Hippocampal formation (tissue), 2 donors: ENCODE data around the gene SAPCD2.

Experiments used
- DNase-seq, 2 donors: peaks; one replicate each; lab custom pipeline; 2025; lab: John Stamatoyannopoulos, UW

Gene SAPCD2

DNA sequence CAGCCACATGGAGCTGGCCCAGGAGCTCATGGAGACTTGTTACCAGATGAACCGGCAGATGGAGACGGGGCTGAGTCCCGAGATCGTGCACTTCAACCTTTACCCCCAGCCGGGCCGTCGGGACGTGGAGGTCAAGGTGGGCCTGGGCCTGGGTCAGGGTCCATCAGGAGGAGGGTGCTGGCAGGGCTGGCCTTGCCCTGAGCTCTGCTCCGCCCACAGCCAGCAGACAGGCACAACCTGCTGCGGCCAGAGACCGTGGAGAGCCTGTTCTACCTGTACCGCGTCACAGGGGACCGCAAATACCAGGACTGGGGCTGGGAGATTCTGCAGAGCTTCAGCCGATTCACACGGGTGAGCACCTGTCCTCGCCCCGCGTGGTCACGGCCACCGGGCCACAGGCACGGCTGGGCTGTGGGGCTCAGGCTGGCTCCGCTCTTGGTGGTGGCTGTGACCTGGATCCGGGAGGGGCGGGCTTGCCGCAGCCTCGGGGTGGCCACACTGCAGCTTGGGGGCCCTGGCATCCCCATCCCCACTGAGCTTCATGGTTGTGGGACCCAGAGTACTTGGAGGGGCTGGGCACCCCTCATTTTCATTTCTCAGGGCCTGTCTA, 37.1 kb upstream of the SAPCD2 start:
- DNase-seq: no peak

DNA sequence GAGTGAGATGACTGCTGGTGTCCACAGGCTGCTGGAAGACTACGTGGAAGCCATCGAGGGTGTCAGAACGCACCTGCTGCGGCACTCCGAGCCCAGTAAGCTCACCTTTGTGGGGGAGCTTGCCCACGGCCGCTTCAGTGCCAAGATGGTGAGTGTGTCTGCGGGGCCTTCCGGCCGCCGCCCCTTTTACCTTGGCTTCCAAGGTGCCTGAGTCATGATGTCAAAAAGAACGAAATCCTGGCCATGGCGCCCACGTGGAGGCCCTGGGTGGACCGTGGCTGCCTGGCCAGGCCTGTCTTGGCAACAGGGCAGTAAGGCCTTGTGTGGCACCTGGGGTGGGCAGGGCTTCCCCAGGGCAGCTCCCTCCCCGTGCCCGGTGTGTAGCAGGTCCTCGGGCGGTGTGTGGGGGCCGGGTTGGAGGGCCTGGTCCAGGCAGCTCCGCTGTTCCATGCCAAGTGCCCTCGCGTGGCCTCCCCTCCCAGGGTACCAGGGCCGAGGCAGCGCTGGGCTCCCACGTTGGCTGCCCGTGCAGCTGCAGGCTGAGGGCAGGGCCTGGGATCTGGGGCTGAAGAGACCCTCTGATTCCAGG, 36.4 kb upstream of the SAPCD2 start:
- no peak for DNase-seq

- no peak for DNase-seq
These were observed 35.7 kb upstream of the SAPCD2 start for GRCh38 chr9:137105814-137106661.

DNA sequence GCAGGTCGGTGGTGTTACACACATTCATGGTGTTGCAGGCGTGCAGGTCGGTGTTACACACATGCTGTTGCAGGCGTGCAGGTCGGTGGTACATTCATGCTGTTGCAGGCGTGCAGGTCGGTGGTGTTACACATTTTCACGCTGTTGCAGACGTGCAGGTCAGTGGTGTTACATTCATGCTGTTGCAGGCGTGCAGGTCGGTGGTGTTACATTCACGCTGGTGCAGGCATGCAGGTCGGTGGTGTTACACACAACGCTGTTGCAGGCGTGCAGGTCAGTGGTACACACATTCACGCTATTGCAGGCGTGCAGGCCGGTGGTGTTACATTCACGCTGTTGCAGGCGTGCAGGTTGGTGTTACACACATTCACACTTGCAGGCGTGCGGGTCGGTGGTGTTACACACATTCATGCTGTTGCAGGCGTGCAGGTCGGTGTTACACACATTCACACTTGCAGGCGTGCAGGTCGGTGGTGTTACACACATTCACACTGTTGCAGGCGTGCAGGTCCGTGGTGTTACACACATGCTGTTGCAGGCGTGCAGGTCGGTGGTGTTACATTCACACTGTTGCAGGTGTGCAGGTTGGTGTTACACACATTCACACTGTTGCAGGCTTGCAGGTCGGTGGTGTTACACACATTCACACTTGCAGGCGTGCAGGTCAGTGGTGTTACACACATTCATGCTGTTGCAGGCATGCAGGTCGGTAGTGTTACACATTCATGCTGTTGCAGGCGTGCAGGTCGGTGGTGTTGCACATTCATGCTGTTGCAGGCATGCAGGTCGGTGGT, 33.0 kb upstream of the SAPCD2 start:
- no peak for DNase-seq

- no peak for DNase-seq
These were observed 28.9 kb upstream of the SAPCD2 start for GRCh38 chr9:137099231-137099630.

DNA sequence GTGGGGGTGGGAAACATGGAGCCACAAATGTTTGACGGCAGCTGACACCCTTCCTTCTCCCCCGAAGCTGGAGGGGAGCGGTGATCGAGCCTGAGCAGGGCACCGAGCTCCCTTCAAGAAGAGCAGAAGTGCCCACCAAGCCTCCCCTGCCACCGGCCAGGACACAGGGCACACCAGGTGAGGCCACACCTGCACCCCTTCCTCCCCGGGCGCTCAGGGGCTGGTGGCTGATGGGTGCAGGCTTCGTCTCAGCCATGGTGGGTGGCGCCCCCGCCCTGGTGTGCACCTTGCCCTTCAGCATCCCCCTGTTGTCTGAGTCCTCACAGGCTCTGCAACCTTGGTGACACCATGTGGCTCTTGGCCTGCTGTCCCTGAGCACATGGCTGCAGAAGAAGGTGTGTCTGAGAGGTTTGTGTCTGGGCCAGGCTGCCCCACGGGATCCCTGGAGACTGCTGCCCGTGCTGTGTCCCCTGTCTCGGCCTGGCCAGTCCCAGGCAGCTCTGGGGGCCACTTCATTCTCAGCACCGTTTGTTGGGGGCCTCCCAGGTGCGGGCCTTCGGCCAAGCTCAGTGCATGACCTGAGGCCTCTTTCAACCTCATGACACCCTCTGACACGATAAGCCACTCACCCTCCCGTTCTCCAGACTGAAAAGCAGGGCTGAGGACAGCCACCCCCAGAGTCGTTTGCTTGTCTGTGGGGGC, 27.6 kb upstream of the SAPCD2 start:
- no peak for DNase-seq

- no peak for DNase-seq
These were observed 26.6 kb upstream of the SAPCD2 start for GRCh38 chr9:137096785-137097546.

DNA sequence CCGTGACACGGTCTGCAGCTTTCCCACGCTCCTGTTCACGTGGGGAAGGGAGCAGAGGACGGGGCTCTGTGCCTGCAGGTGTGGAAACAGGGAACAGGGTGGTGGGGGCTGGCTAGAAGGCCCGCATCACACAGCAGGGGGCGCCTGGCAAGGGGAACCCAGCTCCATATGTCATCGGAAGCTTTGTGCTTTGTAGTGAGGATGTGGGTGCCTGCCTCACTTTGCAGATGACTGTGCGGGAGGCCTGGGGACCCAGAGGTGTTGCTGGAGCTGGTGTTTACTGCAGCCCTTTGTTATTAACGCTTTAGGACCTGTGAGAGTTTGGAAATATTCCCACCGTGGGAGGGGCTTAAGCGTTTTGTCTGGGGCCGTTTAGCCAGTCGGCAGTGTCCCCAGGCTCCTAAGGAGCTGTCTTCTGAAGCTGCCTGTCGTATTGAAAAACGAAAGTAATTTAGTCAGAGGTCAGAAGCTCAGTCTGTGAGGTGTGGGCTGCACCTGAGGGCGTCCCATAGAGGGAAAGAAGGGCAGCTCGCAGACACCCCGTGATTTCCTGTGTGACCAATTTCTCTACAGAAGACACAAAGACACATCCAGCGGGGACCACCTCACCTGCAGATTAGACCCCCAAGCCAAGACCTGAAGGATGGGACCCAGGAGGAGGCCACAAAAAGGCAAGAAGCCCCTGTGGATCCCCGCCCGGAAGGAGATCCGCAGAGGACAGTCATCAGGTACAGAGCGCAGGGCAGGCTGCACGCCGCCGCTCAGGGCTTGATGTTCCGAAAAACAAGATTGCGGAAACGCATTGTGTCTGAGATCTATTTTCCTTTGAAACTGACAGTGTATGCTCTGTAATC, 25.5 kb upstream of the SAPCD2 start:
- DNase-seq: no peak

DNA sequence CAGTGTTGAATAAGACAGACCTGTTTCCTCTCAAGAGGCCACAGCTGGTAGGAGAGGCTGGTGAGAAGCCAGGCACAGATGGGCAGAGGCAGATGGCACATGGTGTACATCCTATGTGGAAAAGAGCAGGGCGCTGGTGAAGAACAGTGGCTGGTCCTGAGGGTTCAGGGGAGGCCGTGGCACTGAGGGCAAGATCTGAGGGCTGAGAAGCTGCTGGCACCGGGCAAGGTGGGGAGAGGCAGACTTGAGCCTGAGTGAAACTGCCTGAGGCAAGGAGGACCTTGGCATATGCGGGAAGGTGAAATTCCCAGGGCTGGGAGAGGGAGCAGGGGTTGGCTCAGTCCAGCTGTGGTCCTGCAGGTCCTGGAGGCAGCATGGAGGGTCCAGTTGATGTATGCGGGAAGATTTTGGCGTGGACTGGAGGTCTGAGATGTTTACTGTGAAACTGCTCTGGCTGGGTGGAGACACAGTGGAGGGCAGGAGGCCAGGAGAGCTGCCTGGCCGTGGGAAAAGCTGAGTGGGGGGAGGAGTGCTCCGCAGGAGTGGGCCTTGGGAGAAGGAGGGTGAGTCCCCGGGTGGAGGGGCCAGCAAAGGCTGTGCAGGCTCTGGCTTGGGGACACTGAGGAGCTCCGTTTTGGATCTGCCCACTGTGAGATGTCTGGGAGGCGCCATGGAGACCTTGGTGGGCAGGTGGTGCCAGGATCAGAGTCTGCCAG, 19.0 kb upstream of the SAPCD2 start:
- DNase-seq: no peak

GRCh38 chr9:137088121-137088520, 17.8 kb upstream of the SAPCD2 start:
- DNase-seq: no peak

DNA sequence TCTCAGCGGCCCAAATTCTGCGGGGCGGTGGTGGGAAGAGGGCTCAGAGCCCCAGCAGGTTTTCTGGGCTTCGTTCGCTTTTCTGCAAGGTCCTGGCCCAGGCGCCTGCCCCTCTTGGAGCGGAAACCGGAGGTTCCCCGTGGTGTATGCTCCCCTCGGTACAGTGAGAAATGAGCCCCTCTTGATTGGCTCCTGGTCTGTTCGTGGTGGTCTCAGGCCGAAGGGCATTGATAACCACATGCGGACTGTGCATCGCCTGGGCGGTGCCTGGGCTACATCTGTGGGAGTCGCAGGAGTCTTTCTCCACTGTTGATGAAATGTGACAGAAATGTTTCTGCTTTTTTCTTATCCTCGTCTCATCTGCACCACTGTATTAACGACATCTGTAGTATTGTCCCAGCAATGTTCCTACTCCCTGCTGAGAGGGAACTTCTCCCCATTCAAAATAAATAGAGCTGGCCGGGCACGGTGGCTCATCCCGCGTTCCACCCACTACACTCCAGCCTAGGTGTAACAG, 17.1 kb upstream of the SAPCD2 start:
- no peak for DNase-seq

DNA sequence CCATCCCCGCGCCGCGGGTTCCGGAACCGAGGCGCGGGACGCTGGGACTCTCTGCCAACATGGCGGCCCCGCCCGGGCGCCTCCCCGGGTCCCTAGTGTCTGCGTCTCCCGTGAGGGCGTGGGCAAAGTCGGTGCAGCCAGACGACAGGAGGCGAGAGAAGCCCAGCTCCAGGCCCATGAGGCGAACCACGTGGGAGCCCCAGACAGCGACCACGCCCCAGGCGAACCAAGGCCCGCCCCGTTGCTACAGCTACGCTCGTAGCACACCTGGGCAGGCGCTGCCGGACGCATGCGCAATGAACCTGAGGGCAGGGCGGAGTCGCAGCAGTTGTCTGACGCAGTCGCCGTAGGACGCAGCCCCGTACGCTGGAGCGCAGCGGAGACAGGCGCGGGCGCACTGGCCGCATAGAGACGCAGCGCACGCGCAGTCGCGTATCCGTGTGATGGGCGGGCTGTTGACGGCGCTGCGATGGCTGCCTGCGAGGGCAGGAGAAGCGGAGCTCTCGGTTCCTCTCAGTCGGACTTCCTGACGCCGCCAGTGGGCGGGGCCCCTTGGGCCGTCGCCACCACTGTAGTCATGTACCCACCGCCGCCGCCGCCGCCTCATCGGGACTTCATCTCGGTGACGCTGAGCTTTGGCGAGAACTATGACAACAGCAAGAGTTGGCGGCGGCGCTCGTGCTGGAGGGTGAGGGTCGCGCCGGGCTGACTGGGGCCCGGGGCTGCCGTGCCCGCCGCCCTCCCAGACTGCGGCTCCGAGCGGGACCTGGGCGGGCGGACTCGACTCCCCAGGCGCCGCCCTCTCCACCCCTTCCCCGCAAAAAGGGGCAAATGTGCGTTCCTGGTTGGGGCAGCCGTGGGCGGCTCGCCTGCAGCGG, 16.4 kb upstream of the SAPCD2 start, which contains the start of gene MAN1B1:
TSS of gene MAN1B1 (plus strand) at position 455 of the 878 bp plus-strand sequence. CDS start at position 470, 15 bp downstream.
- peak; percentile 91 to 96 for DNase-seq

- DNase-seq: no peak
These were observed 15.7 kb upstream of the SAPCD2 start for GRCh38 chr9:137085920-137086530.

GRCh38 chr9:137084526-137084925, 14.2 kb upstream of the SAPCD2 start:
- DNase-seq: no peak

GRCh38 chr9:137083394-137084004, 13.1 kb upstream of the SAPCD2 start:
- no peak for DNase-seq

GRCh38 chr9:137082925-137083290, 12.6 kb upstream of the SAPCD2 start:
- DNase-seq: no peak
